Astrocyte (in vitro differentiated cells and primary cell): ENCODE measurements around the gene PCYT2. TPM values are rescaled to one million over a fixed set of nuclear protein-coding genes. Genes with fewer than 3 reads are reported as not detected.

Experiments
- DNase-seq: peaks from one replicate; pipeline ENCODE4 v3.0.0-alpha.2; 2010; ENCODE audit warnings: low read depth
- FAIRE-seq: peaks from 2 replicates; lab custom pipeline; 2011; peaks lifted over from hg19 to GRCh38; lab: Jason Lieb, UNC
- H2AFZ ChIP-seq: 2 replicates; pipeline ENCODE4 v1.6.0; 2012; ENCODE audit warnings: low read depth, low read length, inconsistent platforms
- H3K27ac ChIP-seq: 2 replicates; pipeline ENCODE4 v1.5.1; 2011; ENCODE audit warnings: low read depth, low read length, inconsistent platforms
- H3K27me3 ChIP-seq: 2 replicates; pipeline ENCODE4 v1.6.0; 2011; ENCODE audit warnings: low read length, inconsistent platforms; ENCODE audit not compliant: insufficient read depth
- H3K36me3 ChIP-seq: 2 replicates; pipeline ENCODE4 v1.5.1; 2011; ENCODE audit warnings: low read length, inconsistent platforms; ENCODE audit not compliant: insufficient read depth
- H3K4me1 ChIP-seq: 2 replicates; pipeline ENCODE4 v1.5.1; 2011; ENCODE audit warnings: low read length, inconsistent platforms; ENCODE audit not compliant: insufficient read depth
- H3K4me2 ChIP-seq: 2 replicates; pipeline ENCODE4 v1.6.0; 2012; ENCODE audit warnings: low read length, inconsistent platforms
- H3K4me3 ChIP-seq: 2 replicates; pipeline ENCODE4 v1.5.1; 2011; ENCODE audit warnings: low read depth, mild to moderate bottlenecking, low read length, inconsistent platforms; ENCODE audit not compliant: insufficient read depth
- H3K79me2 ChIP-seq: 2 replicates; pipeline ENCODE4 v1.6.0; 2012; ENCODE audit warnings: mild to moderate bottlenecking, low read length, inconsistent platforms; ENCODE audit not compliant: insufficient read depth
- H3K9ac ChIP-seq: 2 replicates; pipeline ENCODE4 v1.6.0; 2012; ENCODE audit warnings: mild to moderate bottlenecking, low read length, inconsistent platforms
- H3K9me3 ChIP-seq: 2 replicates; pipeline ENCODE4 v1.5.1; 2012; ENCODE audit warnings: low read depth, mild to moderate bottlenecking, low read length, inconsistent platforms; ENCODE audit not compliant: insufficient read depth
- H4K20me1 ChIP-seq: 2 replicates; pipeline ENCODE4 v1.6.0; 2012; ENCODE audit warnings: low read length, inconsistent platforms; ENCODE audit not compliant: insufficient read depth
- H3K27ac Mint-ChIP-seq: one replicate; pipeline ENCODE4 v1.8.0; 2021; ENCODE audit warnings: mild to moderate bottlenecking, mixed read lengths; ENCODE audit not compliant: unreplicated experiment
- H3K27me3 Mint-ChIP-seq: one replicate; pipeline ENCODE4 v1.8.0; 2021; ENCODE audit warnings: low read depth, mixed read lengths; ENCODE audit not compliant: unreplicated experiment
- H3K36me3 Mint-ChIP-seq: one replicate; pipeline ENCODE4 v1.8.0; 2021; ENCODE audit warnings: low read depth, mixed read lengths; ENCODE audit not compliant: unreplicated experiment
- H3K4me1 Mint-ChIP-seq: one replicate; pipeline ENCODE4 v1.8.0; 2021; ENCODE audit warnings: low read depth, mixed read lengths; ENCODE audit not compliant: unreplicated experiment
- H3K4me3 Mint-ChIP-seq: one replicate; pipeline ENCODE4 v1.8.0; 2021; ENCODE audit warnings: mild to moderate bottlenecking, moderate library complexity, mixed read lengths; ENCODE audit not compliant: unreplicated experiment
- H3K9me3 Mint-ChIP-seq: one replicate; pipeline ENCODE4 v1.8.0; 2021; ENCODE audit warnings: mild to moderate bottlenecking, mixed read lengths; ENCODE audit not compliant: unreplicated experiment
- CTCF ChIP-seq: IDR thresholded peaks from 2 replicates; pipeline ENCODE4 v1.5.1; 2011; ENCODE audit warnings: low read depth, mild to moderate bottlenecking, inconsistent platforms, low read length, moderate library complexity; ENCODE audit not compliant: insufficient read depth
- EZH2 ChIP-seq: IDR thresholded peaks from 2 replicates; pipeline ENCODE4 v1.6.1; 2012; ENCODE audit warnings: mild to moderate bottlenecking, low read length, inconsistent platforms; ENCODE audit not compliant: insufficient read depth
- total RNA-seq: library from RNA; stranded (reverse); gene quantifications from 2 replicates; pipeline ENCODE4 v1.2.1, GENCODE V29; 2021

Gene PCYT2
- total RNA-seq, 1 donor from 2014 or later: 31.6 TPM

GRCh38 chr17:81866440-81867169, 44.6 kb downstream of the PCYT2 start:
- Histone ChIP-seq H3K4me3 (no peak overlapping the region), H3K27me3 (no peaks in the 10 kb centered on the region), H3K9ac (peak overlapping the region; percentile 96), H3K36me3 (peaks cover 5% of the 10 kb centered on the region), H4K20me1 (peaks cover 71% of the 10 kb centered on the region), H3K79me2 (peaks cover 79% of the 10 kb centered on the region), H3K4me1 (peaks cover 38% of the 10 kb centered on the region), H3K4me2 (no peak overlapping the region), H3K27ac (peak overlapping the region; percentile 2), H2AFZ (no peak overlapping the region), H3K9me3 (no peaks in the 10 kb centered on the region)
- Mint-ChIP-seq H3K4me3 (no peak overlapping the region), H3K36me3 (peaks cover 10% of the 10 kb centered on the region), H3K27me3 (no peaks in the 10 kb centered on the region), H3K27ac (peak overlapping the region; percentile 75), H3K4me1 (peaks cover 30% of the 10 kb centered on the region), H3K9me3 (no peaks in the 10 kb centered on the region)
- DNase-seq: no peak
- no peak for FAIRE-seq
- no peak for TF ChIP-seq CTCF
- no peak for TF ChIP-seq EZH2

- H3K4me3 ChIP-seq: no peak overlapping the region
- H4K20me1 ChIP-seq: peaks cover 71% of the 10 kb centered on the region
- peaks cover 36% of the 10 kb centered on the region for H3K4me1 ChIP-seq
- H3K4me2 ChIP-seq: no peak overlapping the region
- no peak overlapping the region for H2AFZ ChIP-seq
- peaks cover 5% of the 10 kb centered on the region for H3K36me3 ChIP-seq
- FAIRE-seq (no peak), DNase-seq (no peak)
- TF ChIP-seq EZH2: no peak
- no peak for TF ChIP-seq CTCF
- H3K9me3 ChIP-seq: no peaks in the 10 kb centered on the region
- H3K79me2 ChIP-seq: peaks cover 80% of the 10 kb centered on the region
- H3K27me3 ChIP-seq: no peaks in the 10 kb centered on the region
- Mint-ChIP-seq H3K27me3 (no peaks in the 10 kb centered on the region), H3K9me3 (no peaks in the 10 kb centered on the region), H3K4me1 (peaks cover 30% of the 10 kb centered on the region), H3K27ac (peak overlapping the region; percentile 34), H3K36me3 (peaks cover 10% of the 10 kb centered on the region), H3K4me3 (no peak overlapping the region)
- peak overlapping the region; percentile 18 for H3K9ac ChIP-seq
- H3K27ac ChIP-seq: no peak overlapping the region
These were observed 45.3 kb downstream of the PCYT2 start for GRCh38 chr17:81865733-81866439.

GRCh38 chr17:81865358-81865732, 45.9 kb downstream of the PCYT2 start:
- Histone ChIP-seq H4K20me1 (peaks cover 70% of the 10 kb centered on the region), H3K79me2 (peaks cover 75% of the 10 kb centered on the region), H3K27ac (no peak overlapping the region)

More at GRCh38 chr17:81865358-81865732, 45.9 kb downstream of the PCYT2 start:
- Histone ChIP-seq H3K36me3 (peaks cover 5% of the 10 kb centered on the region), H3K9ac (no peak overlapping the region), H3K4me3 (no peak overlapping the region), H3K4me1 (peaks cover 36% of the 10 kb centered on the region), H3K9me3 (no peaks in the 10 kb centered on the region), H3K4me2 (no peak overlapping the region), H3K27me3 (no peaks in the 10 kb centered on the region), H2AFZ (no peak overlapping the region)
- no peak for FAIRE-seq
- no peak for TF ChIP-seq EZH2
- TF ChIP-seq CTCF: no peak
- Mint-ChIP-seq H3K4me1 (peaks cover 30% of the 10 kb centered on the region), H3K9me3 (no peaks in the 10 kb centered on the region), H3K27ac (peak overlapping the region; percentile 12), H3K36me3 (peaks cover 10% of the 10 kb centered on the region), H3K27me3 (no peaks in the 10 kb centered on the region), H3K4me3 (no peak overlapping the region)
- no peak for DNase-seq
